Measurements from ENCODE around the gene NATD1.
A peak's percentile ranks its signal among the peaks of the same experiment; 100 is the strongest.

The NATD1 gene

DNA sequence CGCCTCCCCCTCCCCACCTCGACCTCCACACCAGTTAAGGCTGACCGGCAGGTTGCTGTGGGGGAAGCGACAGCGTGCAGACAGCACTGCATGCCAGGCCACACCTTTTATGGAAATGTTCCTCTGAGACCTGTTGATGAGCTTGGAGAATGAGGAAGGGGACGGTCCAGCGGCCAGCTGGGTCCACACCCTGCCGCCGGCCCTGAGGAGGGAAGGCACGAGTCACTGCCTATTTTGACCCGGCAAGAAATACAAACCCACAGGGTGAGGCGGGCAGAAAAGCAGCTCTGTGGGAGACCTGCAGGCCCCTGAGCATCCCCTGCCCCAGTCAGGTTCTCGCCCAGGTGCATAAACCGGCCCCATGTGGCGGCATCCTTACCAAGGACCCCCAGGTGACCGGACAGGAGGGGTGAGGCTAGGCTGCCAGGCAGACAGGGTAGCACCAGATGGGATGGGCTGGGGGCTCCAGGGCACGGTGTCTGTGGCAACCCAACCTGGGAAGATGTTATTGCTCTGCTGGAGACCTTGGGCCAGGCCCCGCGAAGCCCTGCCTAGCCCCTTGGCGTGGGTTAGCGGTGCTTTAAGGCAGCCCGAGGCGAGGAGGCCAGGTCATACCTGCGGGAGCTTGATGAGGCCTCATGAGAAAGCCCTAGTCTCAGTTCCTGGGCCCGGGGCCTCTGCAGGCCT, 12.7 kb downstream of the NATD1 start:
- H3K9me3 Mint-ChIP-seq: no peaks in the 10 kb centered on the region
- no peak for TF ChIP-seq CTCF (IDR thresholded peaks at IDR 0.05; ENCODE audit: unreplicated experiment in 3 of 3)
- no peaks in the 10 kb centered on the region for H3K36me3 Mint-ChIP-seq (ENCODE audit: low read depth)
- H3K4me3 Mint-ChIP-seq: no peak overlapping the region
- no peak overlapping the region for H3K27ac Mint-ChIP-seq
- no peaks in the 10 kb centered on the region for H3K4me1 Mint-ChIP-seq
- no peaks in the 10 kb centered on the region for H3K27me3 Mint-ChIP-seq (ENCODE audit: low read depth)

- no peaks in the 10 kb centered on the region for H3K9me3 Mint-ChIP-seq
- H3K27me3 Mint-ChIP-seq (ENCODE audit: low read depth): no peaks in the 10 kb centered on the region
- H3K36me3 Mint-ChIP-seq (ENCODE audit: low read depth): no peaks in the 10 kb centered on the region
- peak; percentile 37 to 54 (median 54) for TF ChIP-seq CTCF (IDR thresholded peaks at IDR 0.05; ENCODE audit: unreplicated experiment in 3 of 3)
- peak overlapping the region in 1 of 3 experiments; percentile 47 for H3K27ac Mint-ChIP-seq
- H3K4me3 Mint-ChIP-seq: no peak overlapping the region
- H3K4me1 Mint-ChIP-seq: no peaks in the 10 kb centered on the region
Measured at GRCh38 chr17:21239680-21240368, 13.4 kb downstream of the NATD1 start.

GRCh38 chr17:21235921-21236320, 17.3 kb downstream of the NATD1 start:
- Mint-ChIP-seq H3K9me3 (peaks cover 6% of the 10 kb centered on the region), H3K36me3 (ENCODE audit: low read depth) (peaks cover 4% of the 10 kb centered on the region), H3K4me3 (no peak overlapping the region), H3K27me3 (ENCODE audit: low read depth) (peaks cover 3% of the 10 kb centered on the region), H3K27ac (no peak overlapping the region), H3K4me1 (no peaks in the 10 kb centered on the region)
- TF ChIP-seq CTCF (IDR thresholded peaks at IDR 0.05; ENCODE audit: unreplicated experiment in 3 of 3): no peak

DNA sequence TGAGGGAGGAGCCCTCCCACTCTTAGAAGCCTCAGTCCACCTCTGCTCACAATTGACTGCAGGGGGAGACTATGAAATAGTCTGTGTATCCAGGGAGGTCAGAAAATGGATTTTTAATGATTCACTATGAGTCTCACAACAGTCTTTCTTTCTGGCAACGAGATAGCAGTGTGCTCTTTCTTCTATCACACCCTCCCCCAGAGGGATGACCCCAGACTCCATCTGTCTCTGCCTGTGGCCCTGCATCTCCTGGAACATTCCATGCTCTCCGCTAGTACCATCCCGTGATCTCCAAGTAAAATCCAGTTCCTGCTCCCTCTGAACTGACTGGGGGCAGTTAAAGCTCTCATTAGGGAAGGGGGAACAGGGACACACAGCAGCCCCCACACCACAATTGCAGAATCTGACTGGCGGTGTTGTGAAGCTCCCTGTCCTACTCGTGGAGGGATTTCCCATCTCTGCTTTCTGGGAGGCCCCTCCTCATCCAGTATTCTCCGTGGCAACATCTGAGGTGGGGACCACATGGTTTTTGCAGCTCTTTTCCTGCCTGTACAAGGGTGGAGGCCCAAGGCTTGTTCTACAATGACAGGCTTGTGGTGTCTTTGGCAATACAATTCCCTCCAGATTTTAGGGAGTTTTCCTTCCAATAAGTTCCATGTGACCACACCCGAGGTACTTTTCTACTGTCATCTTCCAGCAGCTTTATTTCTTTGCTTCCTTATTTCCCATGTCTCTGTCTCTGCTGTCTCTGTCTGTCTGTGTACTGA, 19.4 kb downstream of the NATD1 start:
- peaks cover 4% of the 10 kb centered on the region for H3K36me3 Mint-ChIP-seq (ENCODE audit: low read depth)
- no peaks in the 10 kb centered on the region for H3K4me1 Mint-ChIP-seq
- H3K9me3 Mint-ChIP-seq: peaks cover 6% of the 10 kb centered on the region
- no peak overlapping the region for H3K4me3 Mint-ChIP-seq
- H3K27me3 Mint-ChIP-seq (ENCODE audit: low read depth): peaks cover 3% of the 10 kb centered on the region
- peak overlapping the region in 1 of 3 experiments; percentile 48 for H3K27ac Mint-ChIP-seq
- TF ChIP-seq CTCF (IDR thresholded peaks at IDR 0.05; ENCODE audit: unreplicated experiment in 3 of 3): no peak

- TF ChIP-seq CTCF (IDR thresholded peaks at IDR 0.05; ENCODE audit: unreplicated experiment in 3 of 3): no peak
- H3K4me1 Mint-ChIP-seq: no peaks in the 10 kb centered on the region
- H3K27me3 Mint-ChIP-seq (ENCODE audit: low read depth): peaks cover 3% of the 10 kb centered on the region
- peaks cover 6% of the 10 kb centered on the region for H3K9me3 Mint-ChIP-seq
- peaks cover 4% of the 10 kb centered on the region for H3K36me3 Mint-ChIP-seq (ENCODE audit: low read depth)
- no peak overlapping the region for H3K4me3 Mint-ChIP-seq
- H3K27ac Mint-ChIP-seq: no peak overlapping the region
Measured at GRCh38 chr17:21232033-21232749, 21.0 kb downstream of the NATD1 start.
